ENCODE results near the gene NSUN2. TPM values are rescaled to one million over a fixed set of nuclear protein-coding genes. Genes with fewer than 3 reads are reported as not detected.

The NSUN2 gene
- total and polyA plus RNA-seq, 12 donors = 21.3 to 66.8 (median 40.2) TPM

- H3K9me3 ChIP-seq (replicated peaks in 1 of 3) = no peaks in the 10 kb centered on the region
- intact Hi-C loops (cut with DNase I) = no loop called here
- no peak overlapping the region for H3K4me3 ChIP-seq
- no peaks in the 10 kb centered on the region for H3K36me3 ChIP-seq (replicated peaks in 1 of 2)
- peaks cover 10% of the 10 kb centered on the region for H3K27me3 ChIP-seq
- peak in 1 of 7 donors; percentile 35 for DNase-seq
- peaks cover 0 to 4% of the 10 kb centered on the region in 2 donors for H3K4me1 ChIP-seq (replicated peaks in 1 of 2)
- TF ChIP-seq POLR2A (IDR thresholded peaks at IDR 0.05) = no peak
- no peak for TF ChIP-seq CTCF (IDR thresholded peaks at IDR 0.05)
- H3K27ac ChIP-seq = no peak overlapping the region
- 73 to 82% (median 79%) methylated on average over 14 of the region's 14 CpGs for WGBS, 4 donors
Observed at GRCh38 chr5:6581559-6582426, 51.1 kb downstream of the NSUN2 start.

- WGBS, 4 donors = 77 to 88% (median 81%) methylated on average over 1 of the region's 1 CpG
- H3K4me3 ChIP-seq = no peak overlapping the region
Observed at GRCh38 chr5:6581090-6581489, 51.8 kb downstream of the NSUN2 start.

GRCh38 chr5:6579535-6579934 is 53.3 kb downstream of the NSUN2 start:
- intact Hi-C loops (cut with DNase I) = loop anchor here (10.0 kb wide), 1 partner anchor 1085 kb away; no protein-coding TSS in a partner anchor
- Histone ChIP-seq H3K36me3 (replicated peaks in 1 of 2) (no peaks in the 10 kb centered on the region), H3K9me3 (replicated peaks in 1 of 3) (no peaks in the 10 kb centered on the region), H3K27ac (no peak overlapping the region), H3K4me1 (replicated peaks in 1 of 2) (peaks cover 0 to 4% of the 10 kb centered on the region in 2 donors), H3K4me3 (no peak overlapping the region), H3K27me3 (peaks cover 10% of the 10 kb centered on the region)
- TF ChIP-seq CTCF (IDR thresholded peaks at IDR 0.05) (no peak), POLR2A (IDR thresholded peaks at IDR 0.05) (no peak)
- 77 to 83% (median 83%) methylated on average over 5 of the region's 5 CpGs for WGBS, 4 donors
- peak in 1 of 7 donors; percentile 21 for DNase-seq

More at GRCh38 chr5:6581090-6581489, 51.8 kb downstream of the NSUN2 start:
- Histone ChIP-seq H3K27me3 (peaks cover 10% of the 10 kb centered on the region), H3K36me3 (replicated peaks in 1 of 2) (no peaks in the 10 kb centered on the region), H3K27ac (no peak overlapping the region), H3K9me3 (replicated peaks in 1 of 3) (no peaks in the 10 kb centered on the region), H3K4me1 (replicated peaks in 1 of 2) (peaks cover 0 to 4% of the 10 kb centered on the region in 2 donors)
- peak in 1 of 7 donors; percentile 6 for DNase-seq
- intact Hi-C loops (cut with DNase I) = no loop called here
- TF ChIP-seq CTCF (IDR thresholded peaks at IDR 0.05) = no peak
- no peak for TF ChIP-seq POLR2A (IDR thresholded peaks at IDR 0.05)

- TF ChIP-seq POLR2A (IDR thresholded peaks at IDR 0.05) (no peak), CTCF (IDR thresholded peaks at IDR 0.05) (no peak)
- intact Hi-C loops (cut with DNase I) = loop anchor here (10.0 kb wide), 1 partner anchor 1084 kb away; no protein-coding TSS in a partner anchor
- Histone ChIP-seq H3K9me3 (replicated peaks in 1 of 3) (no peaks in the 10 kb centered on the region), H3K36me3 (replicated peaks in 1 of 2) (no peaks in the 10 kb centered on the region), H3K4me1 (replicated peaks in 1 of 2) (peaks cover 0 to 4% of the 10 kb centered on the region in 2 donors), H3K4me3 (no peak overlapping the region), H3K27me3 (peaks cover 10% of the 10 kb centered on the region), H3K27ac (no peak overlapping the region)
- peak in 1 of 7 donors; percentile 31 for DNase-seq
- 72 to 76% (median 75%) methylated on average over 13 to 14 of the region's 14 CpGs for WGBS, 4 donors
Observed at GRCh38 chr5:6578676-6579343, 54.0 kb downstream of the NSUN2 start.

Data from adrenal gland (tissue), 12 donors.